ENCODE measurements around the gene PLCH1.

The PLCH1 gene

DNA sequence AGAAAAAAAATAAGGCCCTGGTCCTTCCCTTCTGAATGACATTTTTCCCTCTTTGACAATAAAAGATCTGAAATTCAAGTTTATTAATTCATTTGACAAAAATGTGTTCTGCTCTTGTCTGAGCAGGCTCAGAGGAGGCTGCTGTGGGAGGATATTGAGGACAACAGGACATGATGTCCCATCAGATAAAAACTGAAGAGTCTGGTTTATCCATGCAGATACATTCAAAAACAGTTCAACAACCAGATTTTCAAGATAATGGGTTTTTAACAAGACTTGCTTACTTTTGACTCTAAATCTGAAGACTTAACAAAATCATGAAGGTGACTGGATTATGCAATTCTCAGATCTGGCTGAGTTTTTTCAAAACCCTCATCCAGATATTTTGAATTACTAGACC lies 414.5 kb downstream of the PLCH1 start:
- no peak for FAIRE-seq

DNA sequence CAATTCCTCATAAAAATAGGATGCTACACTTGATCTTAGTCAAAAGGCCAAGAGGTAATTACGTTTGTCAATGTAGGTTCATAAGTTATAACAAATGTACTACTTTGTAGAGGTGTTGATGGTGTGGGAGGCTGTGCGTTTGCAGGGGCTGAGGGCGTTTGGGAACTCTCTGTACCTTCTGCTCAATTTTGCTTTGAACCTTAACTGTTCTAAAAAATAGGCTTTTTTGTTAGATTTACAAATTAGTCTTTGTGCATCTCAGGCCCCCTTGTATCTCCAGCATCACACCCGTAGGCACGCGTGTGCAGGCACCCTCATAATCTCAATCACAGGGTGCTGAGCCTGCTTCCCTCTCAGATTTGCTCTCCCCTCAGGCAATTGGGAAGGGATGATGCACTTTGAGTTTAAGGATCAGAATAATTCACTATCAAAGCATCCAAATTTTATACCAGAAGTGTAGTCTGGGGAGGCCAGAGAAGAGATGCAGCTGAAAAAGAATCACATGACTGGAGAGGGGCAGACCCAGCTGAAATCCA lies 415.3 kb downstream of the PLCH1 start:
- no peak for FAIRE-seq

DNA sequence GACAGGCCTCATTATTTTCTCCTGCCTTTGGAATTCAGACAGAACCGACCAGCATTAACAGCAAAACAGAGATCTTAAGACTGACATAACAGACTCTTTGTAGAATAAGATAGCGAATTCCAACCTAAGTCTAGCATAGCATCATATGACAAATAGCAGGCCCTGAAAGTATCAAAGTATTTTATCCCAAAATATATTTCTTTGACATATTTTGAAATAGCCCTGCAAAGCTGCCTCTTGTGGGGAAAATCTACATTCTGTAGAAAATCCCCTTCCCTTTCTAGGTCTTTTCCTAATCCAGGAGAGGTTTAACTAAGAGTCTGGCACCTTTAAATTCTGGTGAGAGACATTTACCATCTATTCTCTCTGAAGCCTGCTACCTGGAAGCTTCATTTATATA lies 417.0 kb downstream of the PLCH1 start:
- no peak for FAIRE-seq

DNA sequence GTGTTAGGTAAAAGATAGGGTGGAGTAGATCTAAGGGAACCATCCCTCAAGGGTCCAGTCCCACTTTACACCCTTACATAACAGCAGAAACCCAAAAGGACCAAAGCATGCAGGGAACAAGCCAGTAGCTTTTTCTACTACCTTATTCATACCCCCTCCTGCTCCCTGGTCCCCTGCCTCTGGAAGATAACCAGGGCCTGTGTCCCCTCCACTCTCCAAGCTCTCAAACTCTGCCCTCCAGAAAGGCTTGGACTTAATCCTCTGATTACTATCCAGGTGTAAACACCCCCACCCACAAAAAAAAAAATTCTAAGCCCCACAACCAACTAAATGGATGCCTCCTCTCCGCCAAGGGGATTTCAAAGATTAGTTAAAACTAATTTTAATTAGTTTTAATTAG lies 417.4 kb downstream of the PLCH1 start:
- no peak for FAIRE-seq

DNA sequence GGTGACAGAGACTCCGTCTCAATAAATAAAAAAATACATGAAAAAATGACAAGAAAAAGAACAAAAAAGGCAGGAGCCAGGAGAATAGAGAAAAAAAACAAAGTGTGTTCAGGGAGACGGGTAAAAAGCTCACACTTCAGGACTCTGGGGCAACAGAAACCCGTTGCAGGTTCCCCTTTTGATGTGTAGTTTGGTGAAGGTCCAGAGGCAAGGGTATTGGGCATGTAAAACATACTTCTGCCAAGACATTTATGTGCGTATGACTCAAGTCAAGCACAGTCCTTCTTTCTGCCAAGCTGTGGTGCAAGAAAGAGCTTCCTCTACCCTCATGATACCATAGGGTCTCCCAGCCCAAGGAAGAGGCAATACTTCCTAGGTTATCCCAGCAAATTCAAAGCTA lies 418.0 kb downstream of the PLCH1 start:
- no peak for FAIRE-seq

DNA sequence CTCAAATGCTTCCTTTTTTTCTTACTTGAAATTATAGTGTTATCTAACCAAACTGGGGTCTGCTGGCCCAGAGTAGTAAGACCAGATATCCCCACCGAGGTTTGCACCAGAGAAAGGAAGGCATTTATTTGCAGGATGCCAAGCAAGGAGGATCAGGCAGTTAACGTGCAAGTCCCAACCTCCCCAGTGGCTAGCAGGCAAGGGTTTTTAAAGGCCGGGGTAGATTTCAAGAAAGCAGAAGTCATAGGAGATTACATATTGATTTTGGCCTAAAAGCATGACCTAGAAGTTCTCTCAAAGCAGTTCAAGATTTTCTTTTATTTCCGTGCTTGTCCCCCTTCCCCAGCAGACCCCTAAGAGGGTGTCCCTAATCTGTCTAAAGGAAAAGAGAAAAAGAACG lies 418.6 kb downstream of the PLCH1 start:
- FAIRE-seq: no peak
